PC-9 (cell line): ENCODE data around the gene COL4A6.

Experiments
- EZH2 ChIP-seq: fragments of 200-600 bp; sonication (generic); IDR thresholded peaks from 2 replicates; pipeline ENCODE4 v1.8.0; 2017; ENCODE audit warnings: antibody characterized with exemption, low read depth
- TF ChIP-seq, protein P1 (sequence below): fragments of 200-600 bp; sonication (generic); conservative IDR thresholded peaks from 2 replicates; pipeline ENCODE4 v1.6.1; 2017; ENCODE audit warnings: mixed run types, antibody characterized with exemption, mild to moderate bottlenecking, moderate library complexity

DNA sequence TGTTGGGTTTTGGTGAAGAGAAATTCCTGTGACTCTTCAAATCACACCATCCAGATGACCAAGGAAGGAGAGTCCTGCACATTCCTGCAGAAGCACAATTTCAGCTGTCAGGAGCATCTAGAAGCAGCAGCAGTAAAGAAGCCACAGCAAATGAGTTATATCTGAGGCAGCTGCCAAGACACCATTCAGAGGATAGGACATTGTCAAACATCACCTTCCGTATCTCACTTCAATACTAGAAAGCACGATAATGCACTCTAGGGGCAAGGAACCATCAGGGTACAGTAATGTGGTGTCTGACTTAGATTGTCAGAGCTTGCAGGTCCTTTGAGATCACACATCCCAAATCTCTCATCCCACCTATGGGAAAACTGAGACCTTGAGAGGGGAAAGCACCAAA is 134.5 kb downstream of the COL4A6 start:
- TF ChIP-seq, protein P1, sequence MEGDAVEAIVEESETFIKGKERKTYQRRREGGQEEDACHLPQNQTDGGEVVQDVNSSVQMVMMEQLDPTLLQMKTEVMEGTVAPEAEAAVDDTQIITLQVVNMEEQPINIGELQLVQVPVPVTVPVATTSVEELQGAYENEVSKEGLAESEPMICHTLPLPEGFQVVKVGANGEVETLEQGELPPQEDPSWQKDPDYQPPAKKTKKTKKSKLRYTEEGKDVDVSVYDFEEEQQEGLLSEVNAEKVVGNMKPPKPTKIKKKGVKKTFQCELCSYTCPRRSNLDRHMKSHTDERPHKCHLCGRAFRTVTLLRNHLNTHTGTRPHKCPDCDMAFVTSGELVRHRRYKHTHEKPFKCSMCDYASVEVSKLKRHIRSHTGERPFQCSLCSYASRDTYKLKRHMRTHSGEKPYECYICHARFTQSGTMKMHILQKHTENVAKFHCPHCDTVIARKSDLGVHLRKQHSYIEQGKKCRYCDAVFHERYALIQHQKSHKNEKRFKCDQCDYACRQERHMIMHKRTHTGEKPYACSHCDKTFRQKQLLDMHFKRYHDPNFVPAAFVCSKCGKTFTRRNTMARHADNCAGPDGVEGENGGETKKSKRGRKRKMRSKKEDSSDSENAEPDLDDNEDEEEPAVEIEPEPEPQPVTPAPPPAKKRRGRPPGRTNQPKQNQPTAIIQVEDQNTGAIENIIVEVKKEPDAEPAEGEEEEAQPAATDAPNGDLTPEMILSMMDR: no peak
- TF ChIP-seq EZH2: no peak
